ENCODE measurements around the gene CNOT1.
"Not testable (repeated sequence)": the region's sequence is repeated elsewhere in the genome, so short reads cannot be mapped to it uniquely, and the experiment has no call there.

Gene CNOT1

GRCh38 chr16:58665200-58665599, 35.6 kb upstream of the CNOT1 start:
- TF ChIP-seq MYC (IDR thresholded peaks at IDR 0.05; ENCODE audit: low read depth, low read length) = no peak
- no peak for TF ChIP-seq CTCF (IDR thresholded peaks at IDR 0.05; ENCODE audit: low read depth, low read length)
- no peak for TF ChIP-seq POLR2A (IDR thresholded peaks at IDR 0.05; ENCODE audit: extremely low read depth, insufficient read length)
- no peak for TF ChIP-seq MAX (IDR thresholded peaks at IDR 0.05; ENCODE audit: low read depth, low read length)
- no peak overlapping the region for H3K4me3 ChIP-seq (ENCODE audit: low read depth, low read length)
- no peak for DNase-seq (ENCODE audit: low read depth)

- TF ChIP-seq MAX (IDR thresholded peaks at IDR 0.05; ENCODE audit: low read depth, low read length) (no peak), MYC (IDR thresholded peaks at IDR 0.05; ENCODE audit: low read depth, low read length) (no peak), CTCF (IDR thresholded peaks at IDR 0.05; ENCODE audit: low read depth, low read length) (peak; percentile 81)
- no peak overlapping the region for H3K4me3 ChIP-seq (ENCODE audit: low read depth, low read length)
- DNase-seq (ENCODE audit: low read depth) = peak; percentile 86
These were observed 31.7 kb upstream of the CNOT1 start for GRCh38 chr16:58661199-58661830.

- DNase-seq (ENCODE audit: low read depth); H3K4me3 ChIP-seq (ENCODE audit: low read depth, low read length): not testable (repeated sequence)
These were observed 30.3 kb upstream of the CNOT1 start for GRCh38 chr16:58659911-58660310.

- peak; percentile 69 for DNase-seq (ENCODE audit: low read depth)
- peak; percentile 20; the same call in 1 of the 2 replicates for TF ChIP-seq MYC (IDR thresholded peaks at IDR 0.05; ENCODE audit: low read depth, low read length)
- TF ChIP-seq CTCF (IDR thresholded peaks at IDR 0.05; ENCODE audit: low read depth, low read length) = no peak
These were observed 29.2 kb upstream of the CNOT1 start for GRCh38 chr16:58658796-58659211.

GRCh38 chr16:58656899-58657298, 27.3 kb upstream of the CNOT1 start:
- DNase-seq (ENCODE audit: low read depth) = no peak
- no peak for TF ChIP-seq CTCF (IDR thresholded peaks at IDR 0.05; ENCODE audit: low read depth, low read length)

More at GRCh38 chr16:58658796-58659211, 29.2 kb upstream of the CNOT1 start:
- H3K4me3 ChIP-seq (ENCODE audit: low read depth, low read length) = no peak overlapping the region

GRCh38 chr16:58655215-58655596, 25.6 kb upstream of the CNOT1 start:
- TF ChIP-seq POLR2A (IDR thresholded peaks at IDR 0.05; ENCODE audit: extremely low read depth, insufficient read length) (no peak), MAX (IDR thresholded peaks at IDR 0.05; ENCODE audit: low read depth, low read length) (no peak), CTCF (IDR thresholded peaks at IDR 0.05; ENCODE audit: low read depth, low read length) (no peak), MYC (IDR thresholded peaks at IDR 0.05; ENCODE audit: low read depth, low read length) (no peak)
- DNase-seq (ENCODE audit: low read depth) = no peak
- no peak overlapping the region for H3K4me3 ChIP-seq (ENCODE audit: low read depth, low read length)

More at GRCh38 chr16:58656899-58657298, 27.3 kb upstream of the CNOT1 start:
- H3K4me3 ChIP-seq (ENCODE audit: low read depth, low read length) = no peak overlapping the region

Measured in NB4 (cell line).